ENCODE measurements around the gene ITCH.

Gene ITCH

DNA sequence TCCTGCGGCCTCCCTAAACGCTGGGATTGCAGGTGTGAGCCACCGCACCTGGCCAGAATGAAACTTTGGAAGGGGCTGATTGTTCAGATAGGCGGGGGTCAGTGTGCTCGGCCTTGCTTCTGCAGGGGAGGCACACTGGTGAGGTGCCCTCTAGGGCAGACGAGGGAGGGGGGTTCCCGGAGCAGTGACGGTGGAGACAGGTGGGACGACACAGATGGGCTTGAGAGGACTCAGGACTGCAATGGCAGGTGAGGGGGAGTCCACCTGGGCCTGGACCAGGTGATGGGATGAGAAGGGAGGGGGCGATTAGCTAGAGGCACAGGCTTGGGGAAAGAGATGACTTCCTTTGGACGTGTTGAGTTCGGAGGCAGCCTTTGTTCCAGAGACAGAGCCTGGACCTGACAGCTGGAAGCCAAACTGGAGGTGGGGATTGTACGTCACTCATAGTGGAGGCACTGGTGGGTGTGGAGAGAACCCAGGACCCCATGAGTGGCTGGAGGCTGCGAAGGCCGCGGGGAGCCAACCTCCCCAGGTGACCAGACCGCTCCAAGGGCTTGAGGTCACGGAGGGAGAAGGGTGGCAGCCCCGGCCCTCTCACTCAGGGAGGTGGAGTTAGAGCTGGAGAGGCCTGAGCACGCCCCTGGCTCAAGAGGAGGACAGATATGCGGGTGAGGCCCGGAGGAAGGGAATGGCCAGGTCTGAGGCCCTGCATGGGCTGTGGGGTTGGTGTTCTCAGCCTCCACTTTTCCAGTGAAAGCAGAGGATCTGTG is 185.0 kb downstream of the ITCH start:
- DNase-seq (ENCODE audit: low read depth) = no peak
- TF ChIP-seq, protein P1, sequence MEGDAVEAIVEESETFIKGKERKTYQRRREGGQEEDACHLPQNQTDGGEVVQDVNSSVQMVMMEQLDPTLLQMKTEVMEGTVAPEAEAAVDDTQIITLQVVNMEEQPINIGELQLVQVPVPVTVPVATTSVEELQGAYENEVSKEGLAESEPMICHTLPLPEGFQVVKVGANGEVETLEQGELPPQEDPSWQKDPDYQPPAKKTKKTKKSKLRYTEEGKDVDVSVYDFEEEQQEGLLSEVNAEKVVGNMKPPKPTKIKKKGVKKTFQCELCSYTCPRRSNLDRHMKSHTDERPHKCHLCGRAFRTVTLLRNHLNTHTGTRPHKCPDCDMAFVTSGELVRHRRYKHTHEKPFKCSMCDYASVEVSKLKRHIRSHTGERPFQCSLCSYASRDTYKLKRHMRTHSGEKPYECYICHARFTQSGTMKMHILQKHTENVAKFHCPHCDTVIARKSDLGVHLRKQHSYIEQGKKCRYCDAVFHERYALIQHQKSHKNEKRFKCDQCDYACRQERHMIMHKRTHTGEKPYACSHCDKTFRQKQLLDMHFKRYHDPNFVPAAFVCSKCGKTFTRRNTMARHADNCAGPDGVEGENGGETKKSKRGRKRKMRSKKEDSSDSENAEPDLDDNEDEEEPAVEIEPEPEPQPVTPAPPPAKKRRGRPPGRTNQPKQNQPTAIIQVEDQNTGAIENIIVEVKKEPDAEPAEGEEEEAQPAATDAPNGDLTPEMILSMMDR (conservative IDR thresholded peaks at IDR 0.05; ENCODE audit: low read depth, low read length) = no peak
- no peak overlapping the region for H3K4me3 ChIP-seq (ENCODE audit: low read length)

GRCh38 chr20:34549291-34549928 is 186.3 kb downstream of the ITCH start:
- DNase-seq (ENCODE audit: low read depth) = no peak
- H3K4me3 ChIP-seq (ENCODE audit: low read length) = no peak overlapping the region
- TF ChIP-seq, protein P1 (conservative IDR thresholded peaks at IDR 0.05; ENCODE audit: low read depth, low read length) = no peak

DNA sequence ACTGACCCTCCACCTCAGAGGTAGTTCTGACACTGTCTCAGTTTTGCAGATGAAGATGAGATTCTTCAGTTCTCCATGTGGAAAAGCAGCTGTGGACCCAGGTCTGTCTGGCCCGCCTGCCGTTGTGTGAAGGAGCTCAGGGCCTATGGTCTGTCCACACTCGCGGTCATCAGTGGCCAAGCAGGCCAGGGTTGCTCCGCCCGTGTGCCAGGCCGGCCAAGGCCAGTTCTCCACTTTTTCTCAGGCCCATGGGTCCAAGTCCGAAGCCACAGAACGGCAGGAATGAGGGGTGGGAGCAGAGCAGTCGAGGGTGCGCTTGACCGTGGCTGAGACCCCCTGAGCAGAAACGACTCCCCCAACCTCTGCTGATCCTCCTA is 186.8 kb downstream of the ITCH start:
- H3K4me3 ChIP-seq (ENCODE audit: low read length) = no peak overlapping the region
- DNase-seq (ENCODE audit: low read depth) = no peak
- TF ChIP-seq, protein P1 (conservative IDR thresholded peaks at IDR 0.05; ENCODE audit: low read depth, low read length) = no peak

GRCh38 chr20:34552569-34552968 is 189.5 kb downstream of the ITCH start:
- TF ChIP-seq, protein P1 (conservative IDR thresholded peaks at IDR 0.05; ENCODE audit: low read depth, low read length) = no peak
- DNase-seq (ENCODE audit: low read depth) = no peak
- H3K4me3 ChIP-seq (ENCODE audit: low read length) = no peak overlapping the region

DNA sequence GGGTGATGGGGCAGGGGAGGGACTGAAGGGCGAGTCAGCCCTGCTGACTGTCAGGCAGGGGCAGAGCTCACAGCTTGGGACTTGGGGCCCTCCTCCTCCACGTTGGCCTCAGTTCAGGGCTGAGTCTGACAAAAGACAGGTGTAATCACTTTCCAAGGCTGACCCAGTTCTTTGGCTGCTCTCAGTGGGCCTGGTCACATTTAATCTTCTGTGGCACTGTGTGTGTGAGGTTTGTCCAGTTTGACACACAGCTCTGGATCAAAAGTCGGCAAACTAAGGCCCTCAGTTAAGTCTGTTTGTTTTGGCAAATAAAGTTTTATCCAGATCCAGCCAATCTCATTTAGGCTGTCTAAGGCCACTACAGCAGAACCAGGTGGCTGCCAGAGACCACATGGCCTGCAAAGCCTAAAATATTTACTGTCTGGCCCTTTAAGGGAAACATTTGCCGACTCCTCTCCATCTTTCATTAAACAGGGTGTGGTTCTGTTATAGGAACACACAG is 190.3 kb downstream of the ITCH start:
- TF ChIP-seq, protein P1 (conservative IDR thresholded peaks at IDR 0.05; ENCODE audit: low read depth, low read length) = no peak
- no peak overlapping the region for H3K4me3 ChIP-seq (ENCODE audit: low read length)
- no peak for DNase-seq (ENCODE audit: low read depth)

- peak overlapping the region; percentile 81 for H3K4me3 ChIP-seq (ENCODE audit: low read length)
- TF ChIP-seq, protein P1 (conservative IDR thresholded peaks at IDR 0.05; ENCODE audit: low read depth, low read length) = no peak
- no peak for DNase-seq (ENCODE audit: low read depth)
These were observed 194.9 kb downstream of the ITCH start for GRCh38 chr20:34557936-34558319.
